Esophagus squamous epithelium (tissue), 5 donors: ENCODE results near the gene ATG14. TPM values are rescaled to one million over a fixed set of nuclear protein-coding genes. Genes with fewer than 3 reads are reported as not detected.

Experiments
- DNase-seq: peaks from one replicate; lab custom pipeline; 2025; lab: John Stamatoyannopoulos, UW
- H3K27ac ChIP-seq, 4 donors: fragments of 200-600 bp; sonication (generic); one replicate each; pipeline ENCODE4 v1.5.1; 2016 to 2019; ENCODE audit warnings: mild to moderate bottlenecking in 1 of 4
- H3K27me3 ChIP-seq, 4 donors: fragments of 200-600 bp; sonication (generic); 1 replicate in 3 of 4; 2 replicates in 1 of 4; pipeline versions ENCODE4 v1.5.1 to v1.6.0; 2017 to 2021; ENCODE audit warnings: antibody characterized with exemption in 1 of 4
- H3K36me3 ChIP-seq, 3 donors: fragments of 200-600 bp; sonication (generic); one replicate each; pipeline ENCODE4 v1.5.1; 2016 to 2019
- H3K4me1 ChIP-seq, 3 donors: fragments of 200-600 bp; sonication (generic); one replicate each; pipeline ENCODE4 v1.5.1; 2017 to 2019
- H3K4me3 ChIP-seq, 4 donors: fragments of 200-600 bp; sonication (generic); 1 replicate in 3 of 4; 2 replicates in 1 of 4; pipeline ENCODE4 v1.5.1; 2016 to 2019; ENCODE audit warnings: mild to moderate bottlenecking in 2 of 4, moderate library complexity in 1 of 4
- H3K9me3 ChIP-seq, 3 donors: fragments of 200-600 bp; sonication (generic); one replicate each; pipeline ENCODE4 v1.5.1; 2016 to 2019
- POLR2A ChIP-seq, 4 donors: fragments of 450-650 bp; IDR thresholded peaks; one replicate each; pipeline ENCODE4 v1.6.1; 2017; ENCODE audit warnings: antibody characterized with exemption in 4 of 4, mild to moderate bottlenecking in 4 of 4, moderate library complexity in 3 of 4
- WGBS, 2 donors: methylation state at CpG; one replicate each; pipeline ENCODE4 v1.1.5; 2018; 5-methylcytosine and 5-hydroxymethylcytosine counted together
- intact Hi-C: fragments of 100-400 bp; cut with DNase I; formaldehyde crosslinking; loops from one replicate; pipeline ENCODE4 v1.15.0; 2022
- total RNA-seq, 4 donors: library from RNA; depleted of rRNA; stranded (reverse); fragments of >200 nt; gene quantifications; one replicate each; pipeline ENCODE4 v1.1.0, GENCODE V29; 2016
- TF ChIP-seq, protein P1 (sequence below), 6 experiments: fragments of 450-650 bp in 4 of 6; fragments of 200-600 bp in 2 of 6; sonication (generic) in 2 of 6; IDR thresholded peaks; one replicate each; pipeline ENCODE4 v1.5.1; 2016 to 2019; ENCODE audit warnings: antibody characterized with exemption in 6 of 6, mild to moderate bottlenecking in 4 of 6, moderate library complexity in 4 of 6
- donor health status: DM: yes; HTN: yes; CAD: no.

The ATG14 gene
- total RNA-seq, 4 donors from 2014 or later: 4.6 to 12.8 (median 7.5) TPM

DNA sequence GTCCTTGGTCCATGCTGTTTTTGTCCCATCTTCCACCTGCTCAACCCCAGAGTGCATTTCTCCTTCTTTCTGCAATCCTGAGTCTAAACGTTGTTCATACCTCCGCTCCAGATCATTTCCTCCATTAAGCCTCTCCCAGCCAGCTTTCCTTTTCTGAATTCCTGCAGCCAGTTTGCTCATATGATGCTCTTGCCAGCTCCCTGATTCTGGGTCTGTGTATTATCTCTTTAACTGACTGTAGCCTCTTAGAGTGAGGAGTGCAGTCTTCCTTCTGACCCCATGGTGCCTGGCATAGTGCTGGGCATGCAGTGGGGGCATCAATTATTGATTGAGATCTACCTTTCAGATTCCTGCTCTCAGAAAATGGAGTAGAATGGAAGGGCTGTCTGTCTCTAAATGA, 40.3 kb upstream of the ATG14 start:
- Histone ChIP-seq H3K36me3 (no peaks in the 10 kb centered on the region), H3K4me1 (peaks cover 17 to 82% (median 46%) of the 10 kb centered on the region in 3 donors), H3K27ac (peak overlapping the region in 1 of 4 donors; percentile 32), H3K27me3 (no peaks in the 10 kb centered on the region), H3K9me3 (no peaks in the 10 kb centered on the region), H3K4me3 (no peak overlapping the region)
- no peak for DNase-seq
- 54 to 56% methylated on average over 2 of the region's 2 CpGs for WGBS, 2 donors
- TF ChIP-seq, protein P1, sequence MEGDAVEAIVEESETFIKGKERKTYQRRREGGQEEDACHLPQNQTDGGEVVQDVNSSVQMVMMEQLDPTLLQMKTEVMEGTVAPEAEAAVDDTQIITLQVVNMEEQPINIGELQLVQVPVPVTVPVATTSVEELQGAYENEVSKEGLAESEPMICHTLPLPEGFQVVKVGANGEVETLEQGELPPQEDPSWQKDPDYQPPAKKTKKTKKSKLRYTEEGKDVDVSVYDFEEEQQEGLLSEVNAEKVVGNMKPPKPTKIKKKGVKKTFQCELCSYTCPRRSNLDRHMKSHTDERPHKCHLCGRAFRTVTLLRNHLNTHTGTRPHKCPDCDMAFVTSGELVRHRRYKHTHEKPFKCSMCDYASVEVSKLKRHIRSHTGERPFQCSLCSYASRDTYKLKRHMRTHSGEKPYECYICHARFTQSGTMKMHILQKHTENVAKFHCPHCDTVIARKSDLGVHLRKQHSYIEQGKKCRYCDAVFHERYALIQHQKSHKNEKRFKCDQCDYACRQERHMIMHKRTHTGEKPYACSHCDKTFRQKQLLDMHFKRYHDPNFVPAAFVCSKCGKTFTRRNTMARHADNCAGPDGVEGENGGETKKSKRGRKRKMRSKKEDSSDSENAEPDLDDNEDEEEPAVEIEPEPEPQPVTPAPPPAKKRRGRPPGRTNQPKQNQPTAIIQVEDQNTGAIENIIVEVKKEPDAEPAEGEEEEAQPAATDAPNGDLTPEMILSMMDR (IDR thresholded peaks at IDR 0.05): no peak
- no peak for TF ChIP-seq POLR2A (IDR thresholded peaks at IDR 0.05)
- intact Hi-C loops: no loop called here

DNA sequence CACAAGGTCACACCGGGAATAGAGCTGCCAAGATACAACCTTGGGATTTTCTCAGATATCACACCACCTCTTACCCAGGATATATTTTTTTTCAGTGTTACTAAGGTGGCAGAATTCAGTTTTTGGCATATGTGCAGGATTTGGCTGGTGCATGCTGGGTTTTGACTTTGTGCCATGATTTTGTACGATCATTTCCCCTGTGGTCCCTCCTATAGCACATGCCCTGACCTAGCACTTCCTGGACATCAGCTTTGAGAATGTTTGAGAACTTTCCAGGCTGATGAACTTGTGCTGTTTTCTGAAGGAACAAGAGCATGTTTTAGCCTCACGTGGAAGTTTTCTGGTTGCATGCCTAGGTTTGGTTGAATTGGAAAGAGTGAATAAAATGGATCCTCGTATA, 39.8 kb upstream of the ATG14 start:
- H3K9me3 ChIP-seq: no peaks in the 10 kb centered on the region
- H3K27me3 ChIP-seq: no peaks in the 10 kb centered on the region
- H3K4me3 ChIP-seq: no peak overlapping the region
- peaks cover 17 to 88% (median 46%) of the 10 kb centered on the region in 3 donors for H3K4me1 ChIP-seq
- H3K27ac ChIP-seq: peak overlapping the region in 1 of 4 donors; percentile 56
- no peaks in the 10 kb centered on the region for H3K36me3 ChIP-seq
- intact Hi-C loops: no loop called here
- no peak for TF ChIP-seq POLR2A (IDR thresholded peaks at IDR 0.05)
- TF ChIP-seq, protein P1 (IDR thresholded peaks at IDR 0.05): no peak
- no peak for DNase-seq
- WGBS, 2 donors: 18 to 31% methylated on average over 4 of the region's 4 CpGs

DNA sequence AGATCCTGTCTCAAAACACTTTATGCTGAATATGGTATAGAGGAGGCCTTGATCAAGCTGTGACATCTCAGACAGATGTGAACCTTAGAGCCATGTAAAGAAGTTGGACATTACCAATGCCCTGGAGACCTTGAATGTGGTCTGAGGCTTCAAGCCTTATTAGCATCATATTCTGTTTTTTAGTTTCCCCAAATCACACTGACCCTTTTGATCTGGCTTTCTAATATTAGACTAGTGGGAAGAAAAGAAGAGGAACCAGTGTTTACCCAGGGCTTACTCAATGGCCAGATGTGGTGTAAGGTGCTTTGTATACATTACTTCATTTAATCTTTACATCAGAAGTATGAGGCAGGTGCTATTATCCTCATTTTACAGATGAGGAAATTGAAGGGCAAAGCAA, 39.4 kb upstream of the ATG14 start:
- no peak for DNase-seq
- H3K36me3 ChIP-seq: no peaks in the 10 kb centered on the region
- peak overlapping the region in 1 of 4 donors; percentile 56 for H3K27ac ChIP-seq
- no peak for TF ChIP-seq POLR2A (IDR thresholded peaks at IDR 0.05)
- TF ChIP-seq, protein P1 (IDR thresholded peaks at IDR 0.05): no peak
- H3K27me3 ChIP-seq: no peaks in the 10 kb centered on the region
- no peaks in the 10 kb centered on the region for H3K9me3 ChIP-seq
- H3K4me1 ChIP-seq: peaks cover 17 to 91% (median 46%) of the 10 kb centered on the region in 3 donors
- intact Hi-C loops: no loop called here
- no peak overlapping the region for H3K4me3 ChIP-seq

DNA sequence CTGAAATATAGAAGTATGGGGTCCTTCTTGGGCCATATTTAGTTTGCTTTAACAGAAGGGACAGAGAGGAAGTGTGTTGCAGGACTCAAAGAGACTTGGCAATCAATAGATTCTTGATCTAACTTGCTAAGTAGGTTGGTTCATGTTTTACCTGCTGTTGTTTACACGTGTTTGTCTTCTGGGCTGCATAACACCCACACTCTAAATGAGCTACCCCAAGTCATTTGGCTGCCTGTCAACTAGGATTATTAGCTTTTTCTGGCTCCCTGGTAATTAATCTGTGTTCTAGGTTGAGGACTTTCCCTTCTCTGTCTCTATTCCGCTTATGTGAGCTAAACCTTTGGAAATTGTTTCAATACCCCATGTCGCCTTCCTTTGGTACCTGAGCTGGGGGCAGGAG, 38.9 kb upstream of the ATG14 start:
- 36 to 42% methylated on average over 2 to 3 of the region's 3 CpGs for WGBS, 2 donors
- no peaks in the 10 kb centered on the region for H3K36me3 ChIP-seq
- DNase-seq: no peak
- TF ChIP-seq, protein P1 (IDR thresholded peaks at IDR 0.05): no peak
- TF ChIP-seq POLR2A (IDR thresholded peaks at IDR 0.05): no peak
- H3K27me3 ChIP-seq: no peaks in the 10 kb centered on the region
- intact Hi-C loops: no loop called here
- no peaks in the 10 kb centered on the region for H3K9me3 ChIP-seq
- H3K4me3 ChIP-seq: no peak overlapping the region
- H3K4me1 ChIP-seq: peaks cover 17 to 91% (median 46%) of the 10 kb centered on the region in 3 donors
- H3K27ac ChIP-seq: peak overlapping the region; percentile 2 to 56 (median 34)

DNA sequence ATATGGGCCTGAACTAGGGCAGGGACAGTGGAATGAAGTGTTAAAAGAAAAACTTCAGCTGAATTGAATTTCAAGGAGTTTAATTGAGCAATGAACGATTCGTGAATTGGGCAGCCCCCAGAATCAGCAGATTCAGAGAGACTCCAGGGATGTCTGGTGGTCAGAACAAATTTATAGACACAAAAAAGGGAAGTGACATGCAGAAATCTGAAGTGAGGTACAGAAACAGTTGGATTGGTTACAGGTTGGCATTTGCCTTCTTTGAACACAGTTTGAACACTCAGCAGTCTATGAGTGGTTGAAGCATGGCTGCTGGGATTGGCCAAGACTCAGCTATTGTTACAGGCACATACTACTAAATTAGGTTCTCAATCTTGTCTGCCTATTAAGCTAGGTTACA, 38.5 kb upstream of the ATG14 start:
- 54 to 60% methylated on average over 2 of the region's 2 CpGs for WGBS, 2 donors
- intact Hi-C loops: no loop called here
- H3K27ac ChIP-seq: peak overlapping the region; percentile 2 to 56 (median 34)
- H3K4me1 ChIP-seq: peaks cover 17 to 88% (median 46%) of the 10 kb centered on the region in 3 donors
- no peaks in the 10 kb centered on the region for H3K27me3 ChIP-seq
- H3K9me3 ChIP-seq: no peaks in the 10 kb centered on the region
- TF ChIP-seq POLR2A (IDR thresholded peaks at IDR 0.05): no peak
- no peak for DNase-seq
- no peak overlapping the region for H3K4me3 ChIP-seq
- no peaks in the 10 kb centered on the region for H3K36me3 ChIP-seq

DNA sequence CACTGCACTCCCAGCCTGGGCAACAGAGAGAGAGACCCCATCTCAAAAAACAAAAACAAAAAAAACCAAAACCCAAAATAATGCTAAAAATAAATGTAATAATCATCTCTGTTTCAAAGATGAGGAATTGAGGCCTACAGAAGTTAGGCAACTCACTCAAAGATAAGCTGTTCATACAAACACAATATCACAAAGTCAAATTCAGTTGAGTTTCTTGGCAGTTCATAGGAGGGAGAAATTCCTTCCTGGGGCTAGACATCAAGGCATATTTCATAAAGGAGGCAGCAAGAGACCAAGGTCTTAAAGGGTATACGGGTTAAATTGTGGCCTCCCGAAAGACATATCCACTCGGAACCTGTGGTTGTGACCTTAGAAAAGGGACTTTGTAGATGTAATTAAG, 37.5 kb upstream of the ATG14 start:
- Histone ChIP-seq H3K9me3 (no peaks in the 10 kb centered on the region), H3K4me3 (no peak overlapping the region), H3K36me3 (no peaks in the 10 kb centered on the region), H3K4me1 (peaks cover 8 to 78% (median 37%) of the 10 kb centered on the region in 3 donors), H3K27me3 (no peaks in the 10 kb centered on the region), H3K27ac (peak overlapping the region in 3 of 4 donors; percentile 16 to 56 (median 51))
- no peak for DNase-seq
- no peak for TF ChIP-seq POLR2A (IDR thresholded peaks at IDR 0.05)
- TF ChIP-seq, protein P1 (IDR thresholded peaks at IDR 0.05): no peak
- WGBS, 2 donors: 53 to 80% methylated on average over 3 of the region's 3 CpGs
- intact Hi-C loops: loop anchor here (10.0 kb wide), 1 partner anchor 1026 kb away; no protein-coding TSS in a partner anchor
